ENCODE measurements around the gene ADGRF3.

DNA sequence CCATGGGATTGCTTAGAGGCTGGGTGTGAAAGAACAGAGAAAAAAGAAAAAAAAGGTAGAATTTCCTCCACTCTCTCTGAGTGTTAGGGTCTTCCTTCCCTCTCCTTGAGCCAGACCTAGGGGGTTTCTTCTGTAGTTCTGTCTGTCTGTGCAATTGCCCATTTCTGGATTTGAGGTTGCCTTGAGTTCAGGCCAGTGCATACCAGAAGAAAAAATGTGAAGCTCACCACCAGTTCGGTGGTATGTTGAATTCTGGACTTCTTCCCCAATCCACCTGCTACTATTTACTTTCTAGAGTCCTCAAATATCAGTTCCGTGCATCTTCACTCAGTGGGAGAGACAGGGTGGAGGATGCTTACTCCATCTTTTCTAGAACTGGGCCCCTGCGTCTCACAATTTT is 16.0 kb downstream of the ADGRF3 start:
- no peak for TF ChIP-seq MTA3 (IDR thresholded peaks at IDR 0.05; ENCODE audit: borderline replicate concordance)
- TF ChIP-seq, protein P1, sequence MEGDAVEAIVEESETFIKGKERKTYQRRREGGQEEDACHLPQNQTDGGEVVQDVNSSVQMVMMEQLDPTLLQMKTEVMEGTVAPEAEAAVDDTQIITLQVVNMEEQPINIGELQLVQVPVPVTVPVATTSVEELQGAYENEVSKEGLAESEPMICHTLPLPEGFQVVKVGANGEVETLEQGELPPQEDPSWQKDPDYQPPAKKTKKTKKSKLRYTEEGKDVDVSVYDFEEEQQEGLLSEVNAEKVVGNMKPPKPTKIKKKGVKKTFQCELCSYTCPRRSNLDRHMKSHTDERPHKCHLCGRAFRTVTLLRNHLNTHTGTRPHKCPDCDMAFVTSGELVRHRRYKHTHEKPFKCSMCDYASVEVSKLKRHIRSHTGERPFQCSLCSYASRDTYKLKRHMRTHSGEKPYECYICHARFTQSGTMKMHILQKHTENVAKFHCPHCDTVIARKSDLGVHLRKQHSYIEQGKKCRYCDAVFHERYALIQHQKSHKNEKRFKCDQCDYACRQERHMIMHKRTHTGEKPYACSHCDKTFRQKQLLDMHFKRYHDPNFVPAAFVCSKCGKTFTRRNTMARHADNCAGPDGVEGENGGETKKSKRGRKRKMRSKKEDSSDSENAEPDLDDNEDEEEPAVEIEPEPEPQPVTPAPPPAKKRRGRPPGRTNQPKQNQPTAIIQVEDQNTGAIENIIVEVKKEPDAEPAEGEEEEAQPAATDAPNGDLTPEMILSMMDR (IDR thresholded peaks at IDR 0.05 in 2 of 3, conservative IDR thresholded peaks at IDR 0.05 in 1 of 3; ENCODE audit: insufficient read depth in 2 of 3, low read depth in 1 of 3, low read length in 3 of 3): no peak
- TF ChIP-seq CAMTA2 (CRISPR knock-in tag; conservative IDR thresholded peaks at IDR 0.05): no peak
- TF ChIP-seq ZNF354B (CRISPR knock-in tag; IDR thresholded peaks at IDR 0.05): no peak
- TF ChIP-seq RCOR1 (IDR thresholded peaks at IDR 0.05; ENCODE audit: borderline replicate concordance in 1 of 2, low read depth in 2 of 2, low read length in 2 of 2): no peak
- TF ChIP-seq HMG20A (CRISPR knock-in tag; conservative IDR thresholded peaks at IDR 0.05): no peak
- no peak for TF ChIP-seq HDAC2 (IDR thresholded peaks at IDR 0.05)
- no peak for TF ChIP-seq IRF2 (CRISPR knock-in tag; IDR thresholded peaks at IDR 0.05)
- TF ChIP-seq, protein P2, sequence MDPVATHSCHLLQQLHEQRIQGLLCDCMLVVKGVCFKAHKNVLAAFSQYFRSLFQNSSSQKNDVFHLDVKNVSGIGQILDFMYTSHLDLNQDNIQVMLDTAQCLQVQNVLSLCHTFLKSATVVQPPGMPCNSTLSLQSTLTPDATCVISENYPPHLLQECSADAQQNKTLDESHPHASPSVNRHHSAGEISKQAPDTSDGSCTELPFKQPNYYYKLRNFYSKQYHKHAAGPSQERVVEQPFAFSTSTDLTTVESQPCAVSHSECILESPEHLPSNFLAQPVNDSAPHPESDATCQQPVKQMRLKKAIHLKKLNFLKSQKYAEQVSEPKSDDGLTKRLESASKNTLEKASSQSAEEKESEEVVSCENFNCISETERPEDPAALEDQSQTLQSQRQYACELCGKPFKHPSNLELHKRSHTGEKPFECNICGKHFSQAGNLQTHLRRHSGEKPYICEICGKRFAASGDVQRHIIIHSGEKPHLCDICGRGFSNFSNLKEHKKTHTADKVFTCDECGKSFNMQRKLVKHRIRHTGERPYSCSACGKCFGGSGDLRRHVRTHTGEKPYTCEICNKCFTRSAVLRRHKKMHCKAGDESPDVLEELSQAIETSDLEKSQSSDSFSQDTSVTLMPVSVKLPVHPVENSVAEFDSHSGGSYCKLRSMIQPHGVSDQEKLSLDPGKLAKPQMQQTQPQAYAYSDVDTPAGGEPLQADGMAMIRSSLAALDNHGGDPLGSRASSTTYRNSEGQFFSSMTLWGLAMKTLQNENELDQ (CRISPR knock-in tag; IDR thresholded peaks at IDR 0.05; ENCODE audit: borderline replicate concordance): no peak
- TF ChIP-seq YBX1 (IDR thresholded peaks at IDR 0.05): no peak
- no peak for TF ChIP-seq ZNF134 (CRISPR knock-in tag; conservative IDR thresholded peaks at IDR 0.05)
- no peak for TF ChIP-seq NFIC (IDR thresholded peaks at IDR 0.05)
- no peak for TF ChIP-seq RAD21 (CRISPR knock-in tag; conservative IDR thresholded peaks at IDR 0.05 in 1 of 2, IDR thresholded peaks at IDR 0.05 in 1 of 2)
- TF ChIP-seq ZBTB17 (CRISPR knock-in tag; IDR thresholded peaks at IDR 0.05): no peak
